HCT116 (cell line): ENCODE results near the gene ANKRD10. TPM values are rescaled to one million over a fixed set of nuclear protein-coding genes. Genes with fewer than 3 reads are reported as not detected.

Experiments
- ATAC-seq: fragments of 200-7000 bp; cut with Tn5 transposase; 2 replicates; pipeline ENCODE4 v1.9.1; 2020; ENCODE audit warnings: mild to moderate bottlenecking, moderate library complexity
- BruUV-seq: library from RNA; stranded (reverse); fragments of 400-500 nt; replicated peaks from 2 replicates; lab custom pipeline; 2021; lab: Mats Ljungman, UMichigan
- CTCF ChIA-PET: fragments of 300-600 bp; sonication (Branson Sonifier 250); formaldehyde crosslinking; loops from one replicate; lab custom pipeline; 2021; ENCODE audit warnings: antibody characterized with exemption; lab: Charles Lee
- POLR2A ChIA-PET: fragments of 300-600, 350-600 bp; sonication (Branson Sonifier 250); formaldehyde crosslinking; loops from one replicate; lab custom pipeline; 2021; ENCODE audit warnings: antibody characterized with exemption; lab: Charles Lee
- RAD21 ChIA-PET, 2 experiments: fragments of 300-600 bp; sonication (Branson Sonifier 250); formaldehyde crosslinking; loops; one replicate each; lab custom pipeline; 2023; ENCODE audit warnings: low total read pairs in 2 of 2; ENCODE audit not compliant: uncharacterized antibody in 2 of 2, unreplicated experiment in 2 of 2, low non-redundant PET in 1 of 2; lab: Charles Lee
- DNase-seq: peaks from one replicate; pipeline ENCODE4 v3.0.0-alpha.2; 2010; ENCODE audit warnings: low read depth, low spot score
- H2AFZ ChIP-seq: fragments of 200-600 bp; shearing (Covaris generic), sonication (generic); 2 replicates; pipeline ENCODE4 v1.6.1; 2017; ENCODE audit warnings: low read depth, mixed run types, mixed read lengths, antibody characterized with exemption, low read length; ENCODE audit not compliant: poor library complexity, severe bottlenecking
- H3K27ac ChIP-seq: 2 replicates; pipeline ENCODE4 v1.5.1; 2012; ENCODE audit warnings: low read depth, low read length
- H3K27me3 ChIP-seq: fragments of 200-600 bp; sonication (generic); 2 replicates; pipeline ENCODE4 v1.6.1; 2016; ENCODE audit warnings: mixed run types, low read length, mixed read lengths; ENCODE audit not compliant: insufficient read depth
- H3K36me3 ChIP-seq, 2 experiments: fragments of 200-500 bp in 1 of 2; fragments of 200-600 bp in 1 of 2; sonication (Bioruptor generic) in 1 of 2; sonication (generic) in 1 of 2; 2 replicates each; pipeline versions ENCODE4 v1.5.1 to v1.6.1; 2014 to 2016; ENCODE audit warnings: low read length in 2 of 2, inconsistent platforms in 1 of 2, mixed read lengths in 1 of 2, mixed run types in 1 of 2; ENCODE audit not compliant: insufficient read depth in 2 of 2, control insufficient read depth in 1 of 2
- H3K4me1 ChIP-seq, 2 experiments: fragments of 200-600 bp in 1 of 2; sonication (generic) in 1 of 2; 2 replicates each; pipeline versions ENCODE4 v1.5.1 to v1.6.1; 2012 to 2017; ENCODE audit warnings: low read length in 2 of 2, inconsistent platforms in 1 of 2, mild to moderate bottlenecking in 1 of 2, mixed read lengths in 1 of 2, mixed run types in 1 of 2, moderate library complexity in 1 of 2; ENCODE audit not compliant: insufficient read depth in 2 of 2, control insufficient read depth in 1 of 2
- H3K4me2 ChIP-seq: fragments of 200-600 bp; sonication (generic); 2 replicates; pipeline ENCODE4 v1.6.1; 2017; ENCODE audit warnings: mixed run types, low read length, mixed read lengths
- H3K4me3 ChIP-seq, 2 experiments: fragments of 200-600 bp in 1 of 2; sonication (generic) in 1 of 2; replicated peaks in 1 of 2; 2 replicates each; pipeline ENCODE4 v1.5.1; 2011 to 2016; ENCODE audit warnings: low read length in 2 of 2, control low read depth in 1 of 2, low read depth in 1 of 2, mild to moderate bottlenecking in 1 of 2, mixed read lengths in 1 of 2, mixed run types in 1 of 2
- H3K79me2 ChIP-seq: fragments of 200-600 bp; sonication (generic); 2 replicates; pipeline ENCODE4 v1.6.1; 2017; ENCODE audit warnings: mild to moderate bottlenecking, mixed run types, low read length, moderate library complexity, mixed read lengths; ENCODE audit not compliant: insufficient read depth
- H3K9ac ChIP-seq: fragments of 200-600 bp; sonication (generic); 2 replicates; pipeline ENCODE4 v1.6.1; 2016; ENCODE audit warnings: low read length, mixed read lengths
- H3K9me2 ChIP-seq: fragments of 200-600 bp; sonication (generic), shearing (Covaris generic); 2 replicates; pipeline ENCODE4 v1.6.1; 2017; ENCODE audit warnings: mixed run types, mild to moderate bottlenecking, moderate library complexity; ENCODE audit not compliant: insufficient read depth
- H3K9me3 ChIP-seq, 2 experiments: fragments of 200-500 bp in 1 of 2; fragments of 200-600 bp in 1 of 2; sonication (Bioruptor generic) in 1 of 2; sonication (generic) in 1 of 2; 2 replicates each; pipeline ENCODE4 v1.6.1; 2014 to 2017; ENCODE audit warnings: low read length in 2 of 2, mixed read lengths in 2 of 2, inconsistent platforms in 1 of 2, low read depth in 1 of 2, mild to moderate bottlenecking in 1 of 2, mixed run types in 1 of 2, moderate library complexity in 1 of 2; ENCODE audit not compliant: control insufficient read depth in 1 of 2, insufficient read depth in 1 of 2
- H4K20me1 ChIP-seq: fragments of 200-600 bp; sonication (generic), shearing (Covaris generic); 2 replicates; pipeline ENCODE4 v1.6.1; 2017; ENCODE audit warnings: mixed run types, mild to moderate bottlenecking, moderate library complexity; ENCODE audit not compliant: insufficient read depth
- CBX3 ChIP-seq: IDR thresholded peaks from 2 replicates; pipeline ENCODE4 v1.6.1; 2012; ENCODE audit warnings: low read depth
- CEBPB ChIP-seq: IDR thresholded peaks from 2 replicates; pipeline ENCODE4 v1.6.1; 2012; ENCODE audit warnings: low read depth
- EGR1 ChIP-seq: IDR thresholded peaks from 2 replicates; pipeline ENCODE4 v1.6.1; 2012; ENCODE audit warnings: low read depth
- EZH2 ChIP-seq: fragments of 200-600 bp; sonication (generic); IDR thresholded peaks from 2 replicates; pipeline ENCODE4 v1.6.1; 2017; ENCODE audit warnings: antibody characterized with exemption, mixed run types
- EZH2phosphoT487 ChIP-seq: fragments of 200-600 bp; IDR thresholded peaks from 2 replicates; pipeline ENCODE4 v1.6.1; 2018; ENCODE audit warnings: antibody characterized with exemption, borderline replicate concordance
- FOSL1 ChIP-seq: IDR thresholded peaks from 2 replicates; pipeline ENCODE4 v1.6.1; 2012; ENCODE audit warnings: low read depth
- JUND ChIP-seq: IDR thresholded peaks from 2 replicates; pipeline ENCODE4 v1.6.1; 2012
- POLR2A ChIP-seq: IDR thresholded peaks from 2 replicates; pipeline ENCODE4 v1.7.0; 2011; ENCODE audit warnings: borderline replicate concordance; ENCODE audit not compliant: insufficient read depth, insufficient read length; ENCODE audit errors: extremely low read depth
- POLR2AphosphoS5 ChIP-seq: IDR thresholded peaks from 2 replicates; pipeline ENCODE4 v1.6.1; 2011; ENCODE audit warnings: mild to moderate bottlenecking, low read depth, low read length, moderate library complexity
- RAD21 ChIP-seq: IDR thresholded peaks from 2 replicates; pipeline ENCODE4 v1.6.1; 2012; ENCODE audit warnings: low read depth, mild to moderate bottlenecking
- SIN3A ChIP-seq: IDR thresholded peaks from 2 replicates; pipeline ENCODE4 v1.6.1; 2012; ENCODE audit warnings: low read depth
- SP1 ChIP-seq: IDR thresholded peaks from 2 replicates; pipeline ENCODE4 v1.6.1; 2012; ENCODE audit warnings: low read depth
- SRF ChIP-seq: IDR thresholded peaks from 2 replicates; pipeline ENCODE4 v1.6.1; 2012; ENCODE audit warnings: low read depth
- TCF7L2 ChIP-seq: IDR thresholded peaks from 2 replicates; pipeline ENCODE4 v1.7.0; 2011; ENCODE audit warnings: borderline replicate concordance, inconsistent platforms; ENCODE audit not compliant: insufficient read depth, insufficient read length; ENCODE audit errors: extremely low read depth
- ZFX ChIP-seq: fragments of 450-650 bp; IDR thresholded peaks from 2 replicates; pipeline ENCODE4 v1.6.1; 2017
- ZNF274 ChIP-seq: fragments of 200-500 bp; sonication (Bioruptor generic); IDR thresholded peaks from 2 replicates; pipeline ENCODE4 v1.6.1; 2014; ENCODE audit warnings: mild to moderate bottlenecking, low read depth, low read length, inconsistent platforms
- intact Hi-C: fragments of 100-400 bp; cut with micrococcal nuclease; formaldehyde crosslinking; loops from 2 replicates; pipeline ENCODE4 v1.10.0; 2022
- total RNA-seq: library from RNA; stranded (reverse); gene quantifications from one replicate; pipeline ENCODE4 v1.2.1, GENCODE V29; 2021; ENCODE audit not compliant: unreplicated experiment
- TF ChIP-seq, protein P1 (sequence below): IDR thresholded peaks from 2 replicates; pipeline ENCODE4 v1.6.1; 2012; ENCODE audit warnings: low read depth
- TF ChIP-seq, protein P2 (sequence below), 3 experiments: fragments of 200-600 bp in 1 of 3; sonication (generic) in 1 of 3; IDR thresholded peaks in 2 of 3; conservative IDR thresholded peaks in 1 of 3; 2 replicates each; pipeline ENCODE4 v1.5.1; 2012 to 2017; ENCODE audit warnings: low read depth in 2 of 3, low read length in 2 of 3, antibody characterized with exemption in 1 of 3, borderline replicate concordance in 1 of 3, control low read depth in 1 of 3, mild to moderate bottlenecking in 1 of 3, mixed read lengths in 1 of 3, mixed run types in 1 of 3, moderate library complexity in 1 of 3; ENCODE audit not compliant: insufficient read depth in 1 of 3
- TF ChIP-seq, protein P3 (sequence below): IDR thresholded peaks from 2 replicates; pipeline ENCODE4 v1.6.1; 2012

ANKRD10 gene
- total RNA-seq, 1 experiment from 2014 or later = 173 TPM

DNA sequence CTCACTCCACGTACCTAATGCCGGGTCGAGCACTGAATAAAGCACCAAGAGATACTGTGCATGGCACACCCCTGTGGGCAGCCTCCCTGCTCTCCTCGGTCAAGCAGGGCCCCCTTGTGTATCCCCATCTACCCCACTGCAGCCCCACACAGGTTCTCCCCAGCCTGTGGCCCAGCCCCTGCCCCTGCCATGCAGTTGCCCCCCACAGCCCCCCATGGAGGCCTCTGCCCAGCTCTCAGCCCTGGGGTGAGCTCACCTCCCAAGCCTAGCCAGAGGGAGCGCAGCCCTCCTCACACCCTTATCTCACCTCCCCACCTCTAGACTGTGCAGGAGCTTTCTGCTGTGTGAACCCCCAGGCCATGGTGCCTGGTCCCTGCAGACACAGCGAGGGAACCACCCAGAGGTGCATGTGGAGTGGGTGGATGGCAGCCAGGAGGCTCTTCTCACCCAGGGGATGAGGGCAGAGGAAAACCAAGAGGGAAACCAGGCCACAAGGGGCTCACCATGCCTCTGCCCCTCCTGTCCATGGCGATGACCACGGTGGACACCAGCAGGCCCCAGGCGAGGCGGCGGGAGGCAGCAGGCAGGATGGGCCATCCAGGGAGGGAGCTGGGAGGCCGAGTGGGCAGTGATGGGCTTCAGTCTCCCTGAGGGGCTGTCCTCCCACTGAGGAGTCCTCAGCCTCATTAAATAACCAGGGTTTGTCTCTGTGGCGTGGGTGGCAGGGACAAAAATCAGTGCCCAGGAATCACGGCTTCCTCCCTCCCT, 83.2 kb downstream of the ANKRD10 start:
- Histone ChIP-seq H3K4me3 (no peak overlapping the region), H3K79me2 (no peaks in the 10 kb centered on the region), H4K20me1 (no peaks in the 10 kb centered on the region), H2AFZ (no peak overlapping the region), H3K9ac (no peak overlapping the region), H3K4me2 (no peak overlapping the region), H3K27me3 (no peaks in the 10 kb centered on the region), H3K27ac (no peak overlapping the region), H3K9me3 (no peaks in the 10 kb centered on the region), H3K36me3 (no peaks in the 10 kb centered on the region), H3K9me2 (no peaks in the 10 kb centered on the region), H3K4me1 (no peaks in the 10 kb centered on the region)
- DNase-seq = no peak
- no peak for ATAC-seq
- no TSS peak for BruUV-seq
- intact Hi-C loops = no loop called here
- POLR2A ChIA-PET = no interaction called here
- TF ChIP-seq EGR1 (no peak), CBX3 (no peak), JUND (no peak), RAD21 (no peak), CEBPB (no peak), ZNF274 (no peak), FOSL1 (no peak), POLR2A (no peak), POLR2AphosphoS5 (no peak), EZH2phosphoT487 (no peak), EZH2 (no peak), SIN3A (no peak), SP1 (no peak), TCF7L2 (no peak), SRF (no peak), ZFX (no peak)
- TF ChIP-seq, protein P1, sequence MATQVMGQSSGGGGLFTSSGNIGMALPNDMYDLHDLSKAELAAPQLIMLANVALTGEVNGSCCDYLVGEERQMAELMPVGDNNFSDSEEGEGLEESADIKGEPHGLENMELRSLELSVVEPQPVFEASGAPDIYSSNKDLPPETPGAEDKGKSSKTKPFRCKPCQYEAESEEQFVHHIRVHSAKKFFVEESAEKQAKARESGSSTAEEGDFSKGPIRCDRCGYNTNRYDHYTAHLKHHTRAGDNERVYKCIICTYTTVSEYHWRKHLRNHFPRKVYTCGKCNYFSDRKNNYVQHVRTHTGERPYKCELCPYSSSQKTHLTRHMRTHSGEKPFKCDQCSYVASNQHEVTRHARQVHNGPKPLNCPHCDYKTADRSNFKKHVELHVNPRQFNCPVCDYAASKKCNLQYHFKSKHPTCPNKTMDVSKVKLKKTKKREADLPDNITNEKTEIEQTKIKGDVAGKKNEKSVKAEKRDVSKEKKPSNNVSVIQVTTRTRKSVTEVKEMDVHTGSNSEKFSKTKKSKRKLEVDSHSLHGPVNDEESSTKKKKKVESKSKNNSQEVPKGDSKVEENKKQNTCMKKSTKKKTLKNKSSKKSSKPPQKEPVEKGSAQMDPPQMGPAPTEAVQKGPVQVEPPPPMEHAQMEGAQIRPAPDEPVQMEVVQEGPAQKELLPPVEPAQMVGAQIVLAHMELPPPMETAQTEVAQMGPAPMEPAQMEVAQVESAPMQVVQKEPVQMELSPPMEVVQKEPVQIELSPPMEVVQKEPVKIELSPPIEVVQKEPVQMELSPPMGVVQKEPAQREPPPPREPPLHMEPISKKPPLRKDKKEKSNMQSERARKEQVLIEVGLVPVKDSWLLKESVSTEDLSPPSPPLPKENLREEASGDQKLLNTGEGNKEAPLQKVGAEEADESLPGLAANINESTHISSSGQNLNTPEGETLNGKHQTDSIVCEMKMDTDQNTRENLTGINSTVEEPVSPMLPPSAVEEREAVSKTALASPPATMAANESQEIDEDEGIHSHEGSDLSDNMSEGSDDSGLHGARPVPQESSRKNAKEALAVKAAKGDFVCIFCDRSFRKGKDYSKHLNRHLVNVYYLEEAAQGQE = no peak
- TF ChIP-seq, protein P2, sequence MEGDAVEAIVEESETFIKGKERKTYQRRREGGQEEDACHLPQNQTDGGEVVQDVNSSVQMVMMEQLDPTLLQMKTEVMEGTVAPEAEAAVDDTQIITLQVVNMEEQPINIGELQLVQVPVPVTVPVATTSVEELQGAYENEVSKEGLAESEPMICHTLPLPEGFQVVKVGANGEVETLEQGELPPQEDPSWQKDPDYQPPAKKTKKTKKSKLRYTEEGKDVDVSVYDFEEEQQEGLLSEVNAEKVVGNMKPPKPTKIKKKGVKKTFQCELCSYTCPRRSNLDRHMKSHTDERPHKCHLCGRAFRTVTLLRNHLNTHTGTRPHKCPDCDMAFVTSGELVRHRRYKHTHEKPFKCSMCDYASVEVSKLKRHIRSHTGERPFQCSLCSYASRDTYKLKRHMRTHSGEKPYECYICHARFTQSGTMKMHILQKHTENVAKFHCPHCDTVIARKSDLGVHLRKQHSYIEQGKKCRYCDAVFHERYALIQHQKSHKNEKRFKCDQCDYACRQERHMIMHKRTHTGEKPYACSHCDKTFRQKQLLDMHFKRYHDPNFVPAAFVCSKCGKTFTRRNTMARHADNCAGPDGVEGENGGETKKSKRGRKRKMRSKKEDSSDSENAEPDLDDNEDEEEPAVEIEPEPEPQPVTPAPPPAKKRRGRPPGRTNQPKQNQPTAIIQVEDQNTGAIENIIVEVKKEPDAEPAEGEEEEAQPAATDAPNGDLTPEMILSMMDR (IDR thresholded peaks at IDR 0.05 in 2 of 3, conservative IDR thresholded peaks at IDR 0.05 in 1 of 3; ENCODE audit: borderline replicate concordance in 1 of 3, insufficient read depth in 1 of 3, low read depth in 2 of 3, low read length in 2 of 3) = no peak
- TF ChIP-seq, protein P3, sequence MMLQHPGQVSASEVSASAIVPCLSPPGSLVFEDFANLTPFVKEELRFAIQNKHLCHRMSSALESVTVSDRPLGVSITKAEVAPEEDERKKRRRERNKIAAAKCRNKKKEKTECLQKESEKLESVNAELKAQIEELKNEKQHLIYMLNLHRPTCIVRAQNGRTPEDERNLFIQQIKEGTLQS = no peak
- CTCF ChIA-PET = no interaction called here
- RAD21 ChIA-PET = no interaction called here
